Tibial nerve (tissue), 4 donors: Measurements from ENCODE around the gene DISP2. TPM values are rescaled to one million over a fixed set of nuclear protein-coding genes. Genes with fewer than 3 reads are reported as not detected.

Experiments used
- DNase-seq, 2 donors: peaks; one replicate each; pipeline ENCODE4 v3.0.0-alpha.2; 2019; ENCODE audit warnings: low spot score in 2 of 2
- H3K27ac ChIP-seq, 4 donors: fragments of 200-600 bp; sonication (generic) in 3 of 4; one replicate each; pipeline ENCODE4 v1.5.1; 2017 to 2019; ENCODE audit warnings: mild to moderate bottlenecking in 1 of 4
- H3K27me3 ChIP-seq, 2 donors: fragments of 200-600 bp; sonication (generic) in 1 of 2; one replicate each; pipeline versions ENCODE4 v1.5.1 to v1.6.0; 2017 to 2019
- H3K36me3 ChIP-seq, 3 donors: fragments of 200-600 bp; sonication (generic); one replicate each; pipeline ENCODE4 v1.5.1; 2018 to 2019
- H3K4me1 ChIP-seq, 4 donors: fragments of 200-600 bp; sonication (generic) in 3 of 4; one replicate each; pipeline ENCODE4 v1.5.1; 2017 to 2019
- H3K4me3 ChIP-seq, 4 donors: fragments of 200-600 bp; sonication (generic) in 3 of 4; one replicate each; pipeline ENCODE4 v1.5.1; 2017 to 2019; ENCODE audit warnings: mild to moderate bottlenecking in 1 of 4, moderate library complexity in 1 of 4
- H3K9me3 ChIP-seq, 4 donors: fragments of 200-600 bp; sonication (generic) in 3 of 4; one replicate each; pipeline ENCODE4 v1.5.1; 2017 to 2019
- EP300 ChIP-seq, 2 donors: sonication (generic); formaldehyde crosslinking; IDR thresholded peaks; one replicate each; pipeline ENCODE4 v1.6.1; 2017; ENCODE audit warnings: antibody characterized with exemption in 2 of 2, mild to moderate bottlenecking in 1 of 2
- POLR2A ChIP-seq, 2 donors: fragments of 450-650 bp; IDR thresholded peaks; one replicate each; pipeline ENCODE4 v1.6.1; 2017; ENCODE audit warnings: antibody characterized with exemption in 2 of 2, mild to moderate bottlenecking in 2 of 2, moderate library complexity in 2 of 2
- WGBS, 2 donors: methylation state at CpG; one replicate each; pipeline ENCODE4 v1.1.5; 2018; 5-methylcytosine and 5-hydroxymethylcytosine counted together
- total RNA-seq, 4 donors: library from RNA; depleted of rRNA; stranded (reverse); fragments of >200 nt; gene quantifications; one replicate each; pipeline ENCODE4 v1.1.0, GENCODE V29; 2016
- TF ChIP-seq, protein P1 (sequence below), 5 experiments: fragments of 200-600 bp in 3 of 5; fragments of 450-650 bp in 2 of 5; sonication (generic) in 3 of 5; IDR thresholded peaks; one replicate each; pipeline ENCODE4 v1.5.1; 2016 to 2019; ENCODE audit warnings: antibody characterized with exemption in 5 of 5, mild to moderate bottlenecking in 3 of 5, moderate library complexity in 2 of 5

Gene DISP2
- total RNA-seq, 4 donors from 2014 or later, result under 0.01 to 0.22 (median 0.10) TPM

DNA sequence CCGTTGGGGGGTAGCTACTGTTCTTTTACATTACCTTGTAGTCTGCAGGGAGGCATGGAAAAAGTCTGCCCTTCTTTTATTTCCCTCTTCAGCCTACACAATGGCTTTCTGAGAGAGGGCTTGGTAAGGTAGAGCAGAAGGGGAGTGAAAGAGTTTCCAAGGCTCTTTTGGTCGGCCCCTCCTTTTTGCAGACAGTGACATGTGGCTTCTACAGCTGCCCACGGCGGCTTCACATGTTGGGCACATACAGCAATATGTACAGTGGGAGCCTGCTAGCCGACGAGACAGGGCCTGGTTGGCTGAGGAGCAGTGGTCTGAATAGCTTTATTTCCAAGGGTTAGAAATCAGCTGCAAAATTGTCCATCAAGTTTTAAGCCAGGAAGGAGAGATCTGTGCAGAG is 30.6 kb upstream of the DISP2 start:
- Histone ChIP-seq H3K36me3 (no peaks in the 10 kb centered on the region), H3K27me3 (no peaks in the 10 kb centered on the region), H3K27ac (no peak overlapping the region), H3K9me3 (no peaks in the 10 kb centered on the region), H3K4me3 (no peak overlapping the region), H3K4me1 (peaks cover 0 to 60% (median 43%) of the 10 kb centered on the region in 4 donors)
- DNase-seq, result no peak
- 52 to 58% methylated on average over 6 of the region's 6 CpGs for WGBS, 2 donors
- TF ChIP-seq POLR2A (IDR thresholded peaks at IDR 0.05) (no peak), EP300 (IDR thresholded peaks at IDR 0.05) (no peak)
- TF ChIP-seq, protein P1, sequence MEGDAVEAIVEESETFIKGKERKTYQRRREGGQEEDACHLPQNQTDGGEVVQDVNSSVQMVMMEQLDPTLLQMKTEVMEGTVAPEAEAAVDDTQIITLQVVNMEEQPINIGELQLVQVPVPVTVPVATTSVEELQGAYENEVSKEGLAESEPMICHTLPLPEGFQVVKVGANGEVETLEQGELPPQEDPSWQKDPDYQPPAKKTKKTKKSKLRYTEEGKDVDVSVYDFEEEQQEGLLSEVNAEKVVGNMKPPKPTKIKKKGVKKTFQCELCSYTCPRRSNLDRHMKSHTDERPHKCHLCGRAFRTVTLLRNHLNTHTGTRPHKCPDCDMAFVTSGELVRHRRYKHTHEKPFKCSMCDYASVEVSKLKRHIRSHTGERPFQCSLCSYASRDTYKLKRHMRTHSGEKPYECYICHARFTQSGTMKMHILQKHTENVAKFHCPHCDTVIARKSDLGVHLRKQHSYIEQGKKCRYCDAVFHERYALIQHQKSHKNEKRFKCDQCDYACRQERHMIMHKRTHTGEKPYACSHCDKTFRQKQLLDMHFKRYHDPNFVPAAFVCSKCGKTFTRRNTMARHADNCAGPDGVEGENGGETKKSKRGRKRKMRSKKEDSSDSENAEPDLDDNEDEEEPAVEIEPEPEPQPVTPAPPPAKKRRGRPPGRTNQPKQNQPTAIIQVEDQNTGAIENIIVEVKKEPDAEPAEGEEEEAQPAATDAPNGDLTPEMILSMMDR (IDR thresholded peaks at IDR 0.05), result no peak

- H3K36me3 ChIP-seq, result no peaks in the 10 kb centered on the region
- H3K27me3 ChIP-seq, result no peaks in the 10 kb centered on the region
- peaks cover 0 to 58% (median 43%) of the 10 kb centered on the region in 4 donors for H3K4me1 ChIP-seq
- peak overlapping the region in 2 of 4 donors; percentile 21 to 38 for H3K27ac ChIP-seq
- DNase-seq, result no peak
- WGBS, 2 donors, result 43 to 48% methylated on average over 3 of the region's 3 CpGs
- H3K9me3 ChIP-seq, result no peaks in the 10 kb centered on the region
- no peak for TF ChIP-seq EP300 (IDR thresholded peaks at IDR 0.05)
- TF ChIP-seq, protein P1 (IDR thresholded peaks at IDR 0.05), result no peak
- TF ChIP-seq POLR2A (IDR thresholded peaks at IDR 0.05), result no peak
- no peak overlapping the region for H3K4me3 ChIP-seq
These were observed 29.8 kb upstream of the DISP2 start for GRCh38 chr15:40328176-40328575.

DNA sequence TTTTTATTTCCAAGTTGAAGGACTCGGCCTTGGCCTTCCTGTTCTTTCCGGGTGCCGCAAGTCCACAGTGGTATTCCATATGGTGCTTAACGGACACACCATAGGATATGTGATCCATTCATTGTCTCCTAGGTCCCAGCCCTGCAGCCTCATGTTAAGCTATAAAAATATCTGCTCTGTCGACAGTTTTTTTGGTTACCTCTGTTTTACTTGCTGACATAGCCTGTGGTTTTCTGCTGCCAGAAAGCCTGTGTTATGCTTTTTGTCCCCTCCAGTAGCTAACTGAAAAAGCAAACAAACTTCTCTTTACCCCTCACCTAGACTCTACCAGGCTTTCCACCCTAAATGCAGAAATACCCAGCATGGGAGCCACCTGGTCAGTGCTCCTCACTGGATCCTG is 29.3 kb upstream of the DISP2 start:
- DNase-seq, result no peak
- Histone ChIP-seq H3K4me1 (peaks cover 0 to 61% (median 46%) of the 10 kb centered on the region in 4 donors), H3K9me3 (no peaks in the 10 kb centered on the region), H3K4me3 (no peak overlapping the region), H3K36me3 (no peaks in the 10 kb centered on the region), H3K27me3 (no peaks in the 10 kb centered on the region), H3K27ac (peak overlapping the region in 1 of 4 donors; percentile 21)
- TF ChIP-seq EP300 (IDR thresholded peaks at IDR 0.05), result no peak
- TF ChIP-seq, protein P1 (IDR thresholded peaks at IDR 0.05), result no peak
- WGBS, 2 donors, result 68 to 70% methylated on average over 5 of the region's 5 CpGs

GRCh38 chr15:40329804-40330203 is 28.2 kb upstream of the DISP2 start:
- DNase-seq, result no peak
- Histone ChIP-seq H3K4me1 (peaks cover 0 to 65% (median 52%) of the 10 kb centered on the region in 4 donors), H3K27ac (peak overlapping the region in 2 of 4 donors; percentile 59 to 63), H3K9me3 (no peaks in the 10 kb centered on the region), H3K4me3 (no peak overlapping the region), H3K27me3 (no peaks in the 10 kb centered on the region), H3K36me3 (peaks cover 0 to 1% (median 0%) of the 10 kb centered on the region in 3 donors)
- TF ChIP-seq EP300 (IDR thresholded peaks at IDR 0.05) (no peak), POLR2A (IDR thresholded peaks at IDR 0.05) (no peak)
- TF ChIP-seq, protein P1 (IDR thresholded peaks at IDR 0.05), result no peak
- 61 to 63% methylated on average over 7 of the region's 7 CpGs for WGBS, 2 donors

DNA sequence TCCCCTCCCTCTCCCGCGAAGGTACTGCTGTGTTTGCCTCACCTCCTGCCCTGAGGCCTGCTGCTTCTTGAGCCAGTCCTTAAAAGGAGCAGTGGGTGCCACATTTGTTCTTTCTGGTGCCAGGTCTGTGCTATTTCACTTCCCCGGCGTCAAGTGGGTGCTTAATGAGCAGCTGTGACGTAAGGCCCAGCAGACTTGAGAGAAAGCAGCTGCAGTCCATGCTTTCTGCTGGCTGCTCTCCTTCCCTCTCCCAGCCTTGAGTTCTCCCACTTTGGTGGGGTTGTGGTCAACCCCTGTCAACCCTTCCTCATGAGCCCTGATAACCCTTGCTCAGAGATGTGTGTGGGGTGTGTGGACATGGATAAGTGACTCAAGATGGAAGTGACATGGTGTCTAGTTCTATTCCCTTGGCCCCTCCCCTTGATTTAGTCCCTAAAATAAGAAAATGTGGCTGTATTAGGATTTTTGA is 27.6 kb upstream of the DISP2 start:
- Histone ChIP-seq H3K4me3 (no peak overlapping the region), H3K4me1 (peaks cover 0 to 66% (median 53%) of the 10 kb centered on the region in 4 donors), H3K27ac (peak overlapping the region in 2 of 4 donors; percentile 59 to 63), H3K27me3 (no peaks in the 10 kb centered on the region), H3K36me3 (peaks cover 0 to 7% (median 0%) of the 10 kb centered on the region in 3 donors), H3K9me3 (no peaks in the 10 kb centered on the region)
- 43 to 46% methylated on average over 5 of the region's 5 CpGs for WGBS, 2 donors
- no peak for DNase-seq
- TF ChIP-seq, protein P1 (IDR thresholded peaks at IDR 0.05), result no peak
- TF ChIP-seq EP300 (IDR thresholded peaks at IDR 0.05), result peak in 1 of 2 donors; percentile 28
